GM21447 (cell line): ENCODE measurements around the gene CYP20A1.
"Not testable (repeated sequence)": the region's sequence is repeated elsewhere in the genome, so short reads cannot be mapped to it uniquely, and the experiment has no call there.

Source experiments
- ATAC-seq: cut with Tn5 transposase; IDR thresholded peaks from one replicate; pipeline ENCODE4 v1.9.1; 2021; ENCODE audit not compliant: unreplicated experiment

The CYP20A1 gene, protein sequence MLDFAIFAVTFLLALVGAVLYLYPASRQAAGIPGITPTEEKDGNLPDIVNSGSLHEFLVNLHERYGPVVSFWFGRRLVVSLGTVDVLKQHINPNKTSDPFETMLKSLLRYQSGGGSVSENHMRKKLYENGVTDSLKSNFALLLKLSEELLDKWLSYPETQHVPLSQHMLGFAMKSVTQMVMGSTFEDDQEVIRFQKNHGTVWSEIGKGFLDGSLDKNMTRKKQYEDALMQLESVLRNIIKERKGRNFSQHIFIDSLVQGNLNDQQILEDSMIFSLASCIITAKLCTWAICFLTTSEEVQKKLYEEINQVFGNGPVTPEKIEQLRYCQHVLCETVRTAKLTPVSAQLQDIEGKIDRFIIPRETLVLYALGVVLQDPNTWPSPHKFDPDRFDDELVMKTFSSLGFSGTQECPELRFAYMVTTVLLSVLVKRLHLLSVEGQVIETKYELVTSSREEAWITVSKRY

DNA sequence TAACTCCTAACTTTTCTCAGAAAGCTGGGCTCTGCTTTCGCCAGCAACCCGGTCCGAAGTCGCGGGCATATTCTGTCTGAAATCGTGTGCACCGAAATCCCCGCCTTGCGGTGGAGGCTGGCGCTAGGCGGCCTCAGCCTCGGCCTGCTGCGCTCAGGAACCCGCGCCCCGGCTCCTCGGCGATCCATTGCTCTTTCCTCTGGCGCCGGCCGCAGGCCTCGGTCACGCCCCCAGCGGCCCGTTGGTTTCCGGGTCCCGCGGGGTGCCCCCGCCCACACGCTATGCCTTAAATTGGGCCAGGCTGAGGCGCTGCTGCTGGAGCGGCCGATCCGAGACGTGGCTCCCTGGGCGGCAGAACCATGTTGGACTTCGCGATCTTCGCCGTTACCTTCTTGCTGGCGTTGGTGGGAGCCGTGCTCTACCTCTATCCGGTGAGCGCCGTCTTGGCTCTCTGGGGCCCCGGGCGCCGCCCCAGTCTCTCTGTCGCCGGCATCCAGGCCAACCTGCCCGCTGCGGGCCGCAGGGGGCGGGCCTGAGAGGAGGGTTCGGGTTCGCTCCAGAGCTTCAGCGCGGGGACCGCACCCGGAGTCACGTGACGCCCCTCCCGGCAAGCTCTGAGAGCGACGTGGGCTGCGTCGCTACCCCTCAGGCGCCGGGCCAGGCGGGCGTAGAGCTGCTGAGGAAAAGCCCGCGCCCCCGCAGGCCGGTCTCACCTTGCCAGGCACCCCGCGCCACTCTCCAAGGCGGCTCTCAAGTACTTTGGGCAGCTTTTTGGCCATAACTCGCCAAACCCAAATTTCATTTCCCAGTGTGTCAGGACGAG is at the start of gene CYP20A1:
Gene CYP20A1, plus strand, starts transcription at position 315 of the 823 bp plus-strand sequence. Its CDS starts 45 bp downstream, at position 360.
- ATAC-seq = peak; percentile 89

DNA sequence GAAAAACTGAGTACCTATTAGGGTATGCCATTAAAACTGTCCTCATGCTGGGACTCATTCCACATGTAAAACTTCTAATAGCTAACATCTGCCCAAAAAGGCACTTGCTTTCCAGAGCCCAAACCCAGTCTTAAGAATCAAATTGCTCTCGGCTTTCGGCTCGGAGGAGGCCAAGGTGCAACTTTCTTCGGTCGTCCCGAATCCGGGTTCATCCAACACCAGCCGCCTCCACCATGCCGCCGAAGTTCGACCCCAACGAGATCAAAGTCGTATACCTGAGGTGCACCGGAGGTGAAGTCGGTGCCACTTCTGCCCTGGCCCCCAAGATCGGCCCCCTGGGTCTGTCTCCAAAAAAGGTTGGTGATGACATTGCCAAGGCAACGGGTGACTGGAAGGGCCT is 48.3 kb upstream of the CYP20A1 start:
- ATAC-seq = not testable (repeated sequence)

DNA sequence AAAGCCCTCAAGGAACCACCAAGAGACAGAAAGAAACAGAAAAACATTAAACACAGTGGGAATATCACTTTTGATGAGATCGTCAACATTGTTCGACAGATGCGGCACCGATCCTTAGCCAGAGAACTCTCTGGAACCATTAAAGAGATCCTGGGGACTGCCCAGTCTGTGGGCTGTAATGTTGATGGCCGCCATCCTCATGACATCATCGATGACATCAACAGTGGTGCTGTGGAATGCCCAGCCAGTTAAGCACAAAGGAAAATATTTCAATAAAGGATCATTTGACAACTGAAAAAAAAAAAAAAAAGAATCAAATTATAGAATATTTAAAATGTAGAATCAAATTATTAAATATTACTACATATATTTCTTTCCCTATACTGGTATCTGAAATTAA is 47.8 kb upstream of the CYP20A1 start:
- not testable (repeated sequence) for ATAC-seq

DNA sequence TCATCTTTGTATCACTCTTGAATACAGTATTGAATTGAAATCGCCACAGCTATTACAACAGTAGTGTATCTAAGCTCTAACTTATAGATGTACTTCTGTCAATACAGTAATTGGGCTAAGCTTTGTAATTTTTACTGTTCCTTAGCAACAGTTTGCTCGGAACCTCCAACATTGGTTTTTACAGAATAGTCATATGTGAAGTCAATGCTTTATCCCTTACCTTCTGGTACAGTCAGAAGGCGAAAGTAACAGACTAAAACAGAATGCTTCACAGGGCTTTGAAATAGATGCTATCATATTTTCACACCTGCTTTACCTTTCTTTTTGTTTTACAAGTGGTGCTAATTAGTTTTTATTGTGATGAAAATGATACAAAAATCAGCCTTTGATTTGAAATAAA is 46.9 kb upstream of the CYP20A1 start:
- ATAC-seq = no peak

DNA sequence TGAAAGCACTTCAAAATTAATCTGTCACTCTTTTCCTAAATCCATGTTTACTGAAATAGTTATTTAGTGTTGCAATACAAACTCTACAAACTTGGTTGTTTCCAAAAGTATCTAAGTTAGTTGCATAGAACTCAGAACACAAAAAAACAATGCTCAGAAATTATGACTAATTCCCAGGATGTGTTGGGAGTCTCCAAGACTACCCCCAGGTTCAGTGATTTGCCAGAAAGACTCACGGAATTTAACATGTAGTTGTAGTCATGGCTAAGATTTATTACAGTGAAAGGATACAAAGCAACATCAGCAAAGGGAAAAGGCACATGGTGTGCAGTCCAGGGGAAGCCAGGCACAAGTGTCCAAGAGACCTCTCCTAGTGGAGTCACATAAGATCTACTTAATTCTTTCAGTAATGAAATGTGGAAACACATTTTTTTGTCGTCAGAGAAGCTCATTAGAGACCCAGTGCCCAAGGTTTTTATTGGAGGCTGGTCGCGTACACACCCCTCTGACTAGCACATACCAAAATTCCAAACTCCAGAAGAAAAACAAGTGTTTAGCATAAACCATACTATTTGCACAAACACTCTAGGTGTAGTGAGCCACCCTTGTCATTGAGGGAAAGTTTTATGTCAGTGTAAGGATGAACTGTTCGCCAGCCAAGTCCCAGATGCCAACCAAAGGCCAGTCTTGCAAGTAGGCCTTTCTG is 43.3 kb upstream of the CYP20A1 start:
- no peak for ATAC-seq

DNA sequence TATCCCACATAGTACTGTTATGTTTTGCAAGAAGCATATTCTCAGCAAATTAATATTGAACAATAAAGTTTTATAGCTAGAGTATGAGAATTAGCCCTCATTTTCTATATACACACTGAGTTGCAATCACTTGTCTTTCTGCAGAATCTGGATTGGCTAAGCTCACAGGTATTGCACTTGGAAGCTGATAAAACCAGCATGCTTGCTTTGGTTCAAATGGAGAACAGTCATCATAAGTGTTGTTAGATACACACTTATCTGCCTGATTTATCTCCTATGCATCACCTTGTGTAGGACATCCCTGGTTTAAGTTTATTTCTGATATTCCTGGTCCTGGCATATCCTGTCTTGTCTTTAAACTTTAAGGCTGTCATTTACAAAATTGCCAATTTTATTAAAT is 38.0 kb upstream of the CYP20A1 start:
- no peak for ATAC-seq

DNA sequence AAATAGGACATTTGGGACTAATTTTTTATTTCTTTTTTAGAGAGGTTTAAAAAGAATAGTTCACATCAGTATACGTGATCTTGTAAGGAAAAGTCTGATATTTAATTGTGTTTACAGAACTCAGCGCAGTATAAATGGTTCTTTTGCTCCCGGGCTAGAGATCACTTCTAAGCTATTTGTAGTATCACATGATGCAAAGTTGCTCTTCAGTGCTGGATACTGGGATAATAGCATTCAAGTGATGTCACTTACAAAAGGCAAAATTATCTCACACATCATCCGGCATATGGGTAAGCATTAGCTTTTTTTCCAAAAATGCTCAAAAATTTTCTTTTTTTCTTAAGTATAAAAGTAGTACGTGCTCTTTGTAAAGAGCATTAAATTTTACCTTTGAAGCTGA is 37.4 kb upstream of the CYP20A1 start:
- ATAC-seq = no peak

DNA sequence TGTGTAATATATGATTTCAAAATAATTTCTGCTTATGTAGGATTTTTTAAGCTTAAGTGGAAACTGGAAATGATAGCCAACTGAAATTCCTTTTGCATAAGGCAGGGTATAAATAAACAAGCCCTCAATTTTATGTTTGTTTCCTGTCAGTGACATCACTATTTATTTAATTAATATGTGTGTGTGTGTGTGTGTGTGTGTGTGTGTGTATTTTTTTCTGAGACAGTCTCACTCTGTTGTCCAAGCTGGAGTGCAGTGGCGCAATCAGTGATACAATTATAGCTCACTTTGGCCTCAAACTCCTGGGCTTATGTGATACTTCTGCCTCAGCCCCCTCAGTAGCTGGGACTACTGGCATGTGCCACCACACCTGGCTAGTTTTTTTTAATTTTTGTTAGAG is 29.3 kb upstream of the CYP20A1 start:
- no peak for ATAC-seq

DNA sequence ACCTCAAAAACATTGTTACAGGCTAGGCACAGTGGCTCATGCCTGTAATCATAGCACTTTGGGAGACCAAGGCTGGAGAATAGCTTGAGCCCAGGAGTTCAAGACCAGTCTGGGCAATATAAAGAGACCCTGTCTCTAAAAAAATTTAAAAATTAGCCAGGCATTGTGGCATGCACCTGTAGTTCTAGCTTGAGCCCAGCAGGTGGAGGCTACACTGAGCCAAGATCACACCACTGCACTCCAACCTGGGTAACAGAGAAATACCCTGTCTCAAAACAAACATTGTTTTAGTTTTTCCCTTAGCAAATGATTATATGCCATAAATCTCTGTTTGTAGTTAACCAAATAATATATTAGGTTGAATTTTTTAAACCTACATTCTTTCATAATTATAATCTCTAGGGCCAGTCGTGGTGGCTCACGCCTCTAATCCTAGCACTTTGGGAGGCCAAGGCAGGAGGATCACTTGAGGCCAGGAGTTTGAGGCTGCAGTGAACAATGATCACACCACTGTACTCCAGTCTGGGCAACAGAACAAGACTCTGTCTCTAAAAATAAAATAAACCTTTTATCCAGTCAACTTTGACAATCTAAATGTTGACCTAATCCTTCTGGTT is 13.3 kb upstream of the CYP20A1 start:
- ATAC-seq = no peak

DNA sequence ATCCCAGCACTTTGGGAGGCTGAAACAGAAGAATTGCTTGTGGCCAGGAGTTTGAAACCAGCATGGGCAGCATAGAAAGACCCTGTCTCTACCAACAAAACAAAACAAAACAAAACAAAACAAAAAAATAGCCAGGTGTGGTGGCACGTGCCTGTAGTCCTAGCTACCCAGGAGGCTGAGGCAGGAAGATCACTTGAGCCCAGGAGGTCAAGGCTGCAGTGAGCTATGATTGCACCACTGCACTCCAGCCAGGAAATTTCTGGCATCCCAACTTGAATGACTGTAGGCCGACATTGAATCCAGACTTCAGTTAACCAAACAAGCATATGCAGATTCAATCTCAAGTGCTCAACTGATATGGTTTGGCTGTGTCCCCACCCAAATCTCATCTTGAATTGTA is 9.1 kb upstream of the CYP20A1 start:
- not testable (repeated sequence) for ATAC-seq

DNA sequence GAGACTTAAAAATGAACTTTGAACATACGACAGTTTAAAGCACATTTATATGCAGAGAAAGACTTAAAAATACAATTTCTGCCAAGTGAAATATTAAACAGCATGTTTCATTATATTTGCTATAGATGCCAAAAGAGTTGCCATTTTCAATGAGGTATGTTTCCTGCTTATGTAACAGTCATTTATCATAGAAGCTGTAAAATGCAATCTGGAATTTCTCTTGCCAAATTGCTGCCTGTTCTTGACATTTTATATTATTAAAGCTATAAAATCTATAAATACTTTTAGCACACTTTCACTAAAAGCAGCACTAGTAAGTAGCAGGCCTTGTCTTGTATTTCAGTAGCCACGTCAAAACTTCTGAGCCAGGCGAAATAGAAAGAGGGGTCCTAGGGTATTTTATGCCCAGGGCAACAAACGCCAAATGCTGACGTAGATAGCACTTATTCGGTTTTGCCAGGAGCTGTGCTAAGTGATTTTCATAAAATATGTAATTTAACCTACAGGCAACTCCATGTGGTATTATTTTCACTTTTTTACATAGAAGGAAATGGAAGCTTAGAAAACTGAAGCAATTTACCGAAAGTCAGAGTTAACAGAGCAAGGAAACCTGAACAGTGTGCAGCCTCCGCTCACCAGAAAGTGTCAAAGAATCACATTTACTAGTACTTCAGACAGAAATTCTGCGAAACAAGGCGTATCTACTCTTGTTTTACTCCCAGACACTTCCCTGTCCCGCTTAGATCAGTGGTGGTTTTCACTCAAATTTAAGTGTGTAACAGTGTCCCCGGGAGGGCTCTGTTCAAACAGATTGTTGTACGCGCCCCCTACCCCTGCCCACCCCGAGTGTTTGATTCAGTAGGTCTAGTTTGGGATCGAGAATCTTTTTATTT is 1.2 kb upstream of the CYP20A1 start:
- no peak for ATAC-seq

DNA sequence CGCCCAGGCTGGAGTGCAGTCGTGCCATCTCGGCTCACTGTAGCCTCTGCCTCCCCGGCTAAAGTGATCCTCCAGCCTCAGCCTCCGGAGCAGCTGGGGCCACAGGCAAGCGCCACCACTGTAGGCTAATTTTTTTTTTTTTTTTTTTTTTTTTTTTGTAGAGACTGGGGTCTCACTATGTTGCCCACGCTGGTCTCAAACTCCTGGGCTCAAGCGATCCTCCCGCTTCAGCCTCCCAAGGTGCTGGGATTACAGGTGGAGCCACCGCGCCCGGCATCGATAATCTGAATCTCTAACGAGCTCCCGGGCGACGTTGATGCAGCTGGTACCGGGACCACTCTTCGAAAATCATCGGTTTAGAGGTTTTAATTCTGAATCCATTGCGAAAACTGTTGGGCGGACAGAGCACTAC is 520 bp upstream of the CYP20A1 start:
- ATAC-seq = no peak

DNA sequence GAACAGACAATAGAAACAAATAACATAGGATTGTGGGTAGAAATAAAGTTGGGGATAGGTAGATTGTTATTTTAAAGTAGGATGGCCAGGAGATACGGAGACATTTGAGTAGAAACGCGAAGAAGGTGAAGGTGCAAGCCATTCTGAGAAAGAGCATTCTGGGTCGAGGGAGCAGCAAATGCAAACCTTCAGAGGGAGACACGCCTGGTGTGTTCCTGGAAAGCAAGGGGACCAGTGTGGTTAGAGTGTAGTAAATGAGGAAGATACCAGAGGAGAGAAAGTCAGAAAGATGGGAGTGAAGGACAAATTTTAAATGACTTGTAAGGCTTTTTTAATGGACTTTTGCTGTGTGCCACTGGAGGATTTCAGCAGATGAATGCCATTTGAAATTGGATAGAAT is 1.7 kb downstream of the CYP20A1 start:
- no peak for ATAC-seq

DNA sequence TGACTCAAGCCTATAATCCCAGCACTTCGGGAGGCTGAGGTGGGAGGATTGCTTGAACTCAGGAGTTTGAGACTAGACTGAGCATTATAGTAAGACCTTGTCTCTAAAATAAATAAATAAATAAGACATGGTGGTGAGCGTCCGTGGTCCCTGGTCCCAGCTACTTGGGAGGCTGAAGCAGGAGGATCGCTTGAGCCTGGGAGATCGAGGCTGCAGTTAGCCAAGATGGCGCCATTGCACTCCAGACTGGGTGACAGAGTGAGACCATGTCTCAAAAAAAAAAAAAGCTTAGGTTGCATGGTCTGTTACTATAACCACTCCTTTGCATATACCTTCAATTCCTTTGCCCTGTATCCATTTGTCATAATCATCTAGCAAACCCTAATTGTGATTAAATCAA is 3.7 kb downstream of the CYP20A1 start:
- no peak for ATAC-seq

DNA sequence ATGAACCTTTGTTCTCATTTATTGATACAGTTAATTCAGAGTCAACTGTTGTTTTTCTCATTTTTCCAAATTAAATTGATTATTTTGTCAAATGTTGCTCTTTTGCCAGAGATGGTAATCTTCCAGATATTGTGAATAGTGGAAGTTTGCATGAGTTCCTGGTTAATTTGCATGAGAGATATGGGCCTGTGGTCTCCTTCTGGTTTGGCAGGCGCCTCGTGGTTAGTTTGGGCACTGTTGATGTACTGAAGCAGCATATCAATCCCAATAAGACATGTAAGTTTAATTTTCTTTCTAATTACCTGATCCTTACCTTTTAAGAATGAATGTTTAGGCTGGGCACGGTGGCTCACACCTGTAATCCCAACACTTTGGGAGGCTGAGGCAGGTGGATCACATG is 7.8 kb downstream of the CYP20A1 start:
- no peak for ATAC-seq

DNA sequence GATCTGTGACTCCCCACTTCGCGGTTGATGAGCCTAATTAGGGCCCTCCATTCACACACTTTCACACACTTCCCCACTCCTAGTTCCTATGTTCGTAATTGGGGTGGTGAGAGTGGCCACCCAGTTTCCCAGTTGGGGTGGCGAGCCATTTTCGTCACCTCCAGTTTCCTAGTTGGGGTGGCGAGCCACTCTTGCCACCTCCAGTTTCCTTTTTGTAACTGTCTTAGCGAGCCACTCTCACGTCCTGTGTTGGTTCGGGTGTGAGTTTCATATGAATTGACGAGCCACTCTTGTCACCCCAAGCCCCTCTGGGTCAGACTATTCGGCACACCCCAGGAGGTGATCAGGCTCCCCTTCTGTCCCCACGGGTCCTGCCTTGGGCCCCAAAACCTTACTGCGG is 14.0 kb downstream of the CYP20A1 start:
- ATAC-seq = no peak

DNA sequence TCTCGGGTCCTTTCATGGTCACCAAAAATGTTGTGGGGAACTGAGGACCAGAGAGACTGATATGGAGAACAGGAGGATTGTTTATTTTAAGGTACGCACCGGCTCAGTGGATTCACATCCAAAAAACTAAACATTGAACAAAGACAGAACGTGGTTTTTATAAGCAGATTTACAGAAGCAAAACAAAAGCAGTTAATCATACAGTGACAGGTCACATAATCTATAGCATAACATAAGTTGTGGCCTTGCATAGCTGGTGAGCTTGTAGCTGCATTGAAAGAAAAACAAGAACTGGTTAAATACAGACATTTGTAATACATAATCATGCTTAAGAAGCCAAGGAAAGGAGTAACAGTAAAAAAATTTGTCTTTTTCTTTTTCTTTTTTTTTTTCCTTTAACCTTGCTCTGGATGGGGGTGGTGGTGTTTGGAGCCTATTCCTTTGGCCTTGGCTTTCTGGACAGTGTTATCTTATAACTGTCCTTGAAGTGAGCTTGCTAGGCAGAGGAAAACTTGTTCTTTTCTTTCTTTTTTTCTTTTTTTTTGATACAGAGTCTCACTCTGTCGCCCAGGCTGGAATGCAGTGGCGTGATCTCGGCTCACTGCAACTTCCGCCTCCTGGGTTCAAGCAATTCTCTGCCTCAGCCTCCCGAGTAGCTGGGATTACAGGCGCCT is 14.7 kb downstream of the CYP20A1 start:
- ATAC-seq = not testable (repeated sequence)

DNA sequence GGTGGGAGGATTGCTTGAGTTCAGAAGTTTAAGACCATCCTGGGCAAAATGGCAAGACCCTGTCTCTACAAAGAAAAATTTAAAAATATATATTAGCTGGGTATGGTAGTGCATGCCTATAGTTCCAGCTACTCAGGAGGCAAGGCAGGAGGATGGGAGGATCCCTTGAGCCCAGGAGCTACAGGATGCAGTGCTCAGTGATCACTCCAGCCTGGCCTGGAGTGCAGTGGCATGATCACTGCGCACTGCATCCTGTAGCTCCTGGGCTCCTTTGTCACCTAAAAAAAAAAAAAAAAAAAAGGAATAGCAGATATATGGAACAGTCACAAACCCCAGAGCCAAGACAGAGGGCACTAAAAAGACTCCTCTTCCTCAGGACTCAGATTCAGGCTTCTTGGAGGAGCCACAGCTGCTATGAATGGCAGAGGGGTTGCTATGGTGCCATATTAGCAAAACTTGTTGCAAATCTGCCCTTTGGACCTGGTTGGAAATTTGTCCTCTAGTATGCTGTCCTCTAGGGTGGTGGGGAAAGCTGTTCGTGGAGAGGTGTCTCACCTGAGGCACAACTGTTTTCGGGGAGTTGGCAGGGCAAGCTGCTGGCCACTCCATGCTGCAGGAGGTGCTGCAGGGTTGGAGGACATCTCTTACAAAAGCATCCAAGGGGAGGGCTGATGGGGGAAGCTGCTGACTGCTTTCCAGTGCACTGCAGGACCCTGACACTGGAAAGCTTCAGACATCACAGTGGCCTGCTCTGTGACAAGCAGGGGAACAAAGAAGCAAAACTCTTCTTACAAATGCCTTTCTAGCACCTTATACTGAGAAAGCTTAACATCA is 22.7 kb downstream of the CYP20A1 start:
- no peak for ATAC-seq

DNA sequence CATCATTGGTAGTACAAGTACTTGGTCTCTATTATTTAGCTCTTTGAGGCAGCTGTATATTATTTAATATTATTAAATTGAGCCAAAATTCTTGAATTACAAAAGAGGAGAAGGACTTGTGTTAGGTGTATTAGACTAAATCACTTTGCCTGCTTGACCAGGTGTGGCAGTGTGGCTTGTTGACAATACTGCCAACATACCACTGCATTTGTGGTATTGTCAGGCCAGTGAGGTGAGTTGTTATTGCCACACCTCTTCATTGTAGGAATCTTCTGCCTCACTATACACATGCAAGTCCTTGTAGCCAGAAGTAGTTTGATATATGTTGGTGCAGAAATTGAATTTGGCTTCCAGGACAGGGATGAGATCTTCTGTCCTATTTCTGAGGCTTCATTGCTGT is 40.5 kb downstream of the CYP20A1 start:
- ATAC-seq = no peak
